Smooth muscle cell (in vitro differentiated cells): ENCODE measurements around the gene FBLN1. TPM values are rescaled to one million over a fixed set of nuclear protein-coding genes. Genes with fewer than 3 reads are reported as not detected.

Experiments used
- DNase-seq: peaks from one replicate; lab custom pipeline; 2025; ENCODE audit not compliant: unreplicated experiment; lab: John Stamatoyannopoulos, UW
- H2AFZ ChIP-seq: fragments of 200-600 bp; sonication (generic); 2 replicates; pipeline ENCODE4 v1.6.0; 2016; ENCODE audit warnings: antibody characterized with exemption, low read depth, mild to moderate bottlenecking
- H3F3A ChIP-seq: fragments of 200-600 bp; sonication (generic); 2 replicates; pipeline ENCODE4 v1.6.0; 2017; ENCODE audit warnings: antibody characterized with exemption, low read depth
- H3K27ac ChIP-seq: fragments of 200-600 bp; sonication (generic); 2 replicates; pipeline ENCODE4 v1.5.1; 2016; ENCODE audit warnings: low read depth, mild to moderate bottlenecking
- H3K27me3 ChIP-seq: fragments of 200-600 bp; sonication (generic); 2 replicates; pipeline ENCODE4 v1.6.1; 2016; ENCODE audit warnings: low read depth, mild to moderate bottlenecking
- H3K36me3 ChIP-seq: fragments of 200-600 bp; sonication (generic); 2 replicates; pipeline ENCODE4 v1.5.1; 2016; ENCODE audit warnings: low read depth
- H3K4me1 ChIP-seq: fragments of 200-600 bp; sonication (generic); 2 replicates; pipeline ENCODE4 v1.5.1; 2016; ENCODE audit warnings: low read depth
- H3K4me2 ChIP-seq: fragments of 200-600 bp; sonication (generic); 2 replicates; pipeline ENCODE4 v1.6.0; 2016; ENCODE audit warnings: mild to moderate bottlenecking
- H3K4me3 ChIP-seq: fragments of 200-600 bp; sonication (generic); 2 replicates; pipeline ENCODE4 v1.5.1; 2016; ENCODE audit warnings: mild to moderate bottlenecking
- H3K79me2 ChIP-seq: fragments of 200-600 bp; sonication (generic); 2 replicates; pipeline ENCODE4 v1.6.0; 2016; ENCODE audit warnings: low read depth, mild to moderate bottlenecking
- H3K9ac ChIP-seq: fragments of 200-600 bp; sonication (generic); 2 replicates; pipeline ENCODE4 v1.6.0; 2016; ENCODE audit warnings: low read depth
- H3K9me3 ChIP-seq: fragments of 200-600 bp; sonication (generic); replicated peaks from 2 replicates; pipeline ENCODE4 v1.5.1; 2016; ENCODE audit warnings: low read depth
- H4K20me1 ChIP-seq: fragments of 200-600 bp; sonication (generic); 2 replicates; pipeline ENCODE4 v1.6.0; 2016; ENCODE audit warnings: low read depth
- WGBS: methylation state at CpG from one replicate; pipeline ENCODE4 v1.1.7; 2016; ENCODE audit warnings: low lambda C conversion rate; 5-methylcytosine and 5-hydroxymethylcytosine counted together
- polyA plus RNA-seq: library from polyadenylated mRNA; unstranded; fragments of >200 nt; fragmentation: Nextera tagmentation; extraction: Ambion mirVana; gene quantifications from 2 replicates; pipeline ENCODE4 v1.2.1, GENCODE V29; 2016
- total RNA-seq: library from RNA; depleted of rRNA; stranded (reverse); fragments of >200 nt; gene quantifications from 2 replicates; pipeline ENCODE4 v1.2.3, GENCODE V29; 2014
- TF ChIP-seq, protein P1 (sequence below): fragments of 200-600 bp; sonication (generic); IDR thresholded peaks from 2 replicates; pipeline ENCODE4 v1.5.1; 2017; ENCODE audit warnings: borderline replicate concordance, mild to moderate bottlenecking, antibody characterized with exemption; ENCODE audit not compliant: insufficient read depth, poor library complexity, severe bottlenecking

The FBLN1 gene
- total and polyA plus RNA-seq, 2 experiments from 2014 or later = 90.9 to 296 TPM

DNA sequence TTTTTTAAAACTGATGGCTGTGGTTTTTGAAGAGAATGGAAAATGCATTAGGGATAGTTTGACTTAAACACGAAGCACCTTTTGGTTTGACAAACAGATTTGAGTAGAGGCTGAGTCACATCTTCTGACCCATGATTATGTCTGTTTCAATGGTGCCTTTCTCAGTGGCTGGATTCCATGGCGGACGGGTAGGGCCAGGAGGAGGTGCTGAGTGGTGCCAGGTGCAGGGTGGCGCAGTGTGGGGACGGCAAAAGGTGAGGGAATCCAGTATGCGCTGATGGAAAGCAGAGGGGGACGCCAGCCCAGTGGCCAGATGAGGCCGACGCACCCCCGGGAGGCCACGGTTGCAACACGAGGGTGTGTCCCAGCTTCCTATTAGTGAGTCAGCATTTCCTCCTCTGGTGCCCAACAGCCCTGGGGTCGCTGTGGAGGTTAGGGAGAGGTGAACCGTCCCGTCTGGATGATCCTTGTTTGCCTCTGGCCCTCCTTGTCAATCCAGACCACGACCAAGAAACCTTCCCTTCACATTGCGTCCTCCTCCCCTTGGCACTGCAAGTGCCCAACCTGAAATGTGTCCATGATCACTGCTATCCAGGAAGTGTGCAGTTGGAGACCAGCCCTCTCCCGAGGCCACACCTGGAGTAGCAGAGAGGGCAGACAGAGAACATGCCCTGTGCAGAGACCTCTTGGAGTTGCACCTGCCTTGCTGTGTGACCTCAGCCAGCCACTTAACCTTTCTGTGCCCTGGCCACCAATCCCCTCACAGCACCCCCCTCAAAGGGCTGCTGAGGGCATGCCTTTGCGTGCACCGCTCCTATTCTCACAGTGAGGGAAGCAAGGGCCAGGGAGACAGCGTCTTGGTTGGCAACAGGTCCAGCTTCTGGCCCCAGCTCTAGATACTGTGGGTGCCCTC, 136.4 kb downstream of the FBLN1 start:
- Histone ChIP-seq H2AFZ (no peak overlapping the region), H3K27ac (peak overlapping the region; percentile 37), H3K79me2 (no peaks in the 10 kb centered on the region), H4K20me1 (no peaks in the 10 kb centered on the region), H3K9me3 (no peaks in the 10 kb centered on the region), H3K9ac (no peak overlapping the region), H3K36me3 (no peaks in the 10 kb centered on the region), H3K4me2 (no peak overlapping the region), H3K4me1 (no peaks in the 10 kb centered on the region), H3K27me3 (peaks cover 14% of the 10 kb centered on the region), H3K4me3 (no peak overlapping the region), H3F3A (no peaks in the 10 kb centered on the region)
- DNase-seq = no peak
- WGBS = 74% methylated on average over 19 of the region's 21 CpGs
- TF ChIP-seq, protein P1, sequence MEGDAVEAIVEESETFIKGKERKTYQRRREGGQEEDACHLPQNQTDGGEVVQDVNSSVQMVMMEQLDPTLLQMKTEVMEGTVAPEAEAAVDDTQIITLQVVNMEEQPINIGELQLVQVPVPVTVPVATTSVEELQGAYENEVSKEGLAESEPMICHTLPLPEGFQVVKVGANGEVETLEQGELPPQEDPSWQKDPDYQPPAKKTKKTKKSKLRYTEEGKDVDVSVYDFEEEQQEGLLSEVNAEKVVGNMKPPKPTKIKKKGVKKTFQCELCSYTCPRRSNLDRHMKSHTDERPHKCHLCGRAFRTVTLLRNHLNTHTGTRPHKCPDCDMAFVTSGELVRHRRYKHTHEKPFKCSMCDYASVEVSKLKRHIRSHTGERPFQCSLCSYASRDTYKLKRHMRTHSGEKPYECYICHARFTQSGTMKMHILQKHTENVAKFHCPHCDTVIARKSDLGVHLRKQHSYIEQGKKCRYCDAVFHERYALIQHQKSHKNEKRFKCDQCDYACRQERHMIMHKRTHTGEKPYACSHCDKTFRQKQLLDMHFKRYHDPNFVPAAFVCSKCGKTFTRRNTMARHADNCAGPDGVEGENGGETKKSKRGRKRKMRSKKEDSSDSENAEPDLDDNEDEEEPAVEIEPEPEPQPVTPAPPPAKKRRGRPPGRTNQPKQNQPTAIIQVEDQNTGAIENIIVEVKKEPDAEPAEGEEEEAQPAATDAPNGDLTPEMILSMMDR = no peak

DNA sequence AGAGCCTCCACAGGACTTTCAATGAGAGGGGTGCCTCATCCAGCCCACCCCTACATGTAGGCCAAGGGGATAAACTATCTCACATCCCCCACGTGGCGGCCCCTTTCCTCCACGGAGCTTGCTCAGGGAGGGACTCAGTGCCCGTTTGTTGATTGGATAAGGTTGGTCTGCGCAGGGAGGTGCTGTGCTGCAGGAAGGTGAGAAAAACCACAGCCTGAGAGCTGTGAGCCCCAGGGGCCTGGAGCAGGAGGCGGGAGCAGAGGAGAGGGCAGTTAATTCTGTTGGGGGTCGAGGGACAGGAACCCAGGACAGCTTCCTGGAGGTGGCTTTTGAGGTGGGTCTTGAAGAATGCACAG, 137.0 kb downstream of the FBLN1 start:
- H3K79me2 ChIP-seq = no peaks in the 10 kb centered on the region
- no peaks in the 10 kb centered on the region for H3K9me3 ChIP-seq
- no peaks in the 10 kb centered on the region for H3K4me1 ChIP-seq
- no peak overlapping the region for H3K27ac ChIP-seq
- H3K4me2 ChIP-seq = no peak overlapping the region
- no peaks in the 10 kb centered on the region for H3K36me3 ChIP-seq
- no peak overlapping the region for H2AFZ ChIP-seq
- no peaks in the 10 kb centered on the region for H3F3A ChIP-seq
- no peak for DNase-seq
- no peak overlapping the region for H3K9ac ChIP-seq
- TF ChIP-seq, protein P1 = no peak
- WGBS = 80% methylated on average over 7 of the region's 7 CpGs
- H3K4me3 ChIP-seq = no peak overlapping the region
- no peaks in the 10 kb centered on the region for H4K20me1 ChIP-seq
- peaks cover 14% of the 10 kb centered on the region for H3K27me3 ChIP-seq

DNA sequence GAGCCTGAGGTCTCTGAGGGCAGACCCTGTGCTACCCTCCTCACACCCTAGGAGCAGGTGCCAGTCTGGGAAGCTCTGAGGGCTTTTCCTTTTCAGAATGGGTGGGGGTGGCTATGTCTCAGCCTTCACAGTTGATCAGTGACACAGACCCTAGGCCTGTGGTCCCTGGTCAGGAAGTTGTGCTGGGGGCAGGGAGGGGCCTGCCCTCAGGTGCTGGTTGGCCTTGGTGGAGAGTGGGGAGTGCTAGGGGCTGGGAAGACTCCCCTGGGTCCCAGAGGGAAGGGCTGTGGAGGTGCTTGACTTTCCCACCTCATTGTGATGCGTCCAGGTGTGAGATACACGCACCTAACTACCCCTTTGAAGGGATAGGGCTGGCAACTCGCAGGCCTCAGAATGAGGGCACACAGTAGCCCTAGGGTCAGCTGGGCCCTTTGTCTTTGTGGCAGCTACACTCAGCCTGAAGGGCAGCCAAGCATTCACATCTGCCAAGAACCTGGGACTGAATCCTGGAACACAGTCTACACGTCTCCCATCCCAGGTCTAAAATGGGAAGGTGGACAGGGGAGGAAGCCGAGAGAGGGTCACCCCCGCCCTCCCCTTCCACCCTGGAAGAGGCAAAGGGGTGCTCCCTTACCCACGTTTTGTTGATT, 137.7 kb downstream of the FBLN1 start:
- TF ChIP-seq, protein P1 = no peak
- 81% methylated on average over 7 of the region's 7 CpGs for WGBS
- H3K36me3 ChIP-seq = no peaks in the 10 kb centered on the region
- no peak overlapping the region for H2AFZ ChIP-seq
- no peak overlapping the region for H3K9ac ChIP-seq
- H4K20me1 ChIP-seq = no peaks in the 10 kb centered on the region
- H3F3A ChIP-seq = no peaks in the 10 kb centered on the region
- no peak overlapping the region for H3K4me3 ChIP-seq
- H3K9me3 ChIP-seq = no peaks in the 10 kb centered on the region
- H3K4me1 ChIP-seq = no peaks in the 10 kb centered on the region
- no peak overlapping the region for H3K4me2 ChIP-seq
- no peak for DNase-seq
- H3K27ac ChIP-seq = no peak overlapping the region
- peaks cover 14% of the 10 kb centered on the region for H3K27me3 ChIP-seq
- H3K79me2 ChIP-seq = no peaks in the 10 kb centered on the region
